22Rv1 (cell line): ENCODE data around the gene HOXD8.

Source experiments
- ZFX ChIP-seq: fragments of 450-650 bp; IDR thresholded peaks from 2 replicates; pipeline ENCODE4 v1.6.1; 2017; ENCODE audit warnings: antibody characterized with exemption, borderline replicate concordance
- TF ChIP-seq, protein P1 (sequence below): fragments of 450-650 bp; IDR thresholded peaks from 2 replicates; pipeline ENCODE4 v1.5.1; 2017; ENCODE audit warnings: mild to moderate bottlenecking

DNA sequence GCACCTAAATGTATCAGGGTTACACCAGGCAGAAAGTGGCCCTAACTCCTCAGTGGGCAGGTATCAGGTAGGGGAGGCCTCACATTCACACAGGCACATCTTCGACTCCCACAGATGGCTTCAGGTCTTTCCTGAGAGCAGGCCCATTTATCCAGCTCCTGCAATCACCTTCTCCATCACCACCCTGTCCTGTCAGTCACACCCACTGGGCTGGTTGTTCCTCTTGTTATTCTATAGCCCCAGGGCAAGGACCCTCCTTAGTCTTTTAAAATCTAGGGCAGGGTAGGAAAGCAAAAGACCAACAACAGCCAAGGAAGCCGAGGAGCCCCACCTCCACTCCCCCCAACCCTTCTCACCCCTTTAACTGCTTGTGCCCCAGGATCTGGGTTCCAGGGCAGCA, 12.8 kb downstream of the HOXD8 start:
- TF ChIP-seq, protein P1, sequence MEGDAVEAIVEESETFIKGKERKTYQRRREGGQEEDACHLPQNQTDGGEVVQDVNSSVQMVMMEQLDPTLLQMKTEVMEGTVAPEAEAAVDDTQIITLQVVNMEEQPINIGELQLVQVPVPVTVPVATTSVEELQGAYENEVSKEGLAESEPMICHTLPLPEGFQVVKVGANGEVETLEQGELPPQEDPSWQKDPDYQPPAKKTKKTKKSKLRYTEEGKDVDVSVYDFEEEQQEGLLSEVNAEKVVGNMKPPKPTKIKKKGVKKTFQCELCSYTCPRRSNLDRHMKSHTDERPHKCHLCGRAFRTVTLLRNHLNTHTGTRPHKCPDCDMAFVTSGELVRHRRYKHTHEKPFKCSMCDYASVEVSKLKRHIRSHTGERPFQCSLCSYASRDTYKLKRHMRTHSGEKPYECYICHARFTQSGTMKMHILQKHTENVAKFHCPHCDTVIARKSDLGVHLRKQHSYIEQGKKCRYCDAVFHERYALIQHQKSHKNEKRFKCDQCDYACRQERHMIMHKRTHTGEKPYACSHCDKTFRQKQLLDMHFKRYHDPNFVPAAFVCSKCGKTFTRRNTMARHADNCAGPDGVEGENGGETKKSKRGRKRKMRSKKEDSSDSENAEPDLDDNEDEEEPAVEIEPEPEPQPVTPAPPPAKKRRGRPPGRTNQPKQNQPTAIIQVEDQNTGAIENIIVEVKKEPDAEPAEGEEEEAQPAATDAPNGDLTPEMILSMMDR = no peak
- TF ChIP-seq ZFX = no peak
